Adrenal gland (tissue), 5 donors: Measurements from ENCODE around the gene SMIM38.
"Not testable (repeated sequence)": the region's sequence is repeated elsewhere in the genome, so short reads cannot be mapped to it uniquely, and the experiment has no call there.

Experiments
- CTCF ChIP-seq, 6 experiments: fragments of 450-650 bp in 4 of 6; fragments of 200-600 bp in 2 of 6; sonication (generic) in 1 of 6; IDR thresholded peaks; 1 replicate in 5 of 6; 2 replicates in 1 of 6; pipeline versions ENCODE4 v1.5.1 to v1.8.0; 2016 to 2021; ENCODE audit warnings: antibody characterized with exemption in 6 of 6, mild to moderate bottlenecking in 2 of 6, moderate library complexity in 1 of 6
- POLR2A ChIP-seq, 2 donors: fragments of 450-650 bp; IDR thresholded peaks; one replicate each; pipeline ENCODE4 v1.6.1; 2017; ENCODE audit warnings: antibody characterized with exemption in 2 of 2, mild to moderate bottlenecking in 2 of 2, moderate library complexity in 1 of 2
- donor health status: DM: no; HTN: no; CAD: no.

- TF ChIP-seq CTCF, POLR2A (IDR thresholded peaks at IDR 0.05): not testable (repeated sequence)
These were observed 15.6 kb upstream of the SMIM38 start for GRCh38 chr11:69140161-69140560.
